Adrenal gland (tissue), 5 donors: ENCODE results near the gene TIA1.

Source experiments
- POLR2A ChIP-seq, 2 donors: fragments of 450-650 bp; IDR thresholded peaks; one replicate each; pipeline ENCODE4 v1.6.1; 2017; ENCODE audit warnings: antibody characterized with exemption in 2 of 2, mild to moderate bottlenecking in 2 of 2, moderate library complexity in 1 of 2
- TF ChIP-seq, protein P1 (sequence below), 6 experiments: fragments of 450-650 bp in 4 of 6; fragments of 200-600 bp in 2 of 6; sonication (generic) in 1 of 6; IDR thresholded peaks; 1 replicate in 5 of 6; 2 replicates in 1 of 6; pipeline versions ENCODE4 v1.5.1 to v1.8.0; 2016 to 2021; ENCODE audit warnings: antibody characterized with exemption in 6 of 6, mild to moderate bottlenecking in 2 of 6, moderate library complexity in 1 of 6
- donor health status: DM: no; HTN: no; CAD: no.

- TF ChIP-seq, protein P1, sequence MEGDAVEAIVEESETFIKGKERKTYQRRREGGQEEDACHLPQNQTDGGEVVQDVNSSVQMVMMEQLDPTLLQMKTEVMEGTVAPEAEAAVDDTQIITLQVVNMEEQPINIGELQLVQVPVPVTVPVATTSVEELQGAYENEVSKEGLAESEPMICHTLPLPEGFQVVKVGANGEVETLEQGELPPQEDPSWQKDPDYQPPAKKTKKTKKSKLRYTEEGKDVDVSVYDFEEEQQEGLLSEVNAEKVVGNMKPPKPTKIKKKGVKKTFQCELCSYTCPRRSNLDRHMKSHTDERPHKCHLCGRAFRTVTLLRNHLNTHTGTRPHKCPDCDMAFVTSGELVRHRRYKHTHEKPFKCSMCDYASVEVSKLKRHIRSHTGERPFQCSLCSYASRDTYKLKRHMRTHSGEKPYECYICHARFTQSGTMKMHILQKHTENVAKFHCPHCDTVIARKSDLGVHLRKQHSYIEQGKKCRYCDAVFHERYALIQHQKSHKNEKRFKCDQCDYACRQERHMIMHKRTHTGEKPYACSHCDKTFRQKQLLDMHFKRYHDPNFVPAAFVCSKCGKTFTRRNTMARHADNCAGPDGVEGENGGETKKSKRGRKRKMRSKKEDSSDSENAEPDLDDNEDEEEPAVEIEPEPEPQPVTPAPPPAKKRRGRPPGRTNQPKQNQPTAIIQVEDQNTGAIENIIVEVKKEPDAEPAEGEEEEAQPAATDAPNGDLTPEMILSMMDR (IDR thresholded peaks at IDR 0.05): no peak
- no peak for TF ChIP-seq POLR2A (IDR thresholded peaks at IDR 0.05)
These were observed 55.9 kb downstream of the TIA1 start for GRCh38 chr2:70192516-70192915.
